IMR-90 (cell line): Measurements from ENCODE around the gene ACOXL. TPM values are rescaled to one million over a fixed set of nuclear protein-coding genes. Genes with fewer than 3 reads are reported as not detected.

Source experiments
- ATAC-seq: fragments of 200-7000 bp; cut with Tn5 transposase; 2 replicates; pipeline ENCODE4 v1.9.1; 2020; ENCODE audit warnings: low read depth, mild to moderate bottlenecking, moderate library complexity
- BruUV-seq: library from RNA; stranded (reverse); fragments of 400-500 nt; replicated peaks from 2 replicates; lab custom pipeline; 2021; lab: Mats Ljungman, UMichigan
- CTCF ChIA-PET: fragments of 300-600 bp; formaldehyde crosslinking; extraction: SDS; loops from one replicate; lab custom pipeline; 2021; ENCODE audit warnings: antibody characterized with exemption; lab: Yijun Ruan, JAX
- POLR2A ChIA-PET: fragments of 300-600 bp; sonication (Branson Sonifier 250); formaldehyde crosslinking; loops from one replicate; lab custom pipeline; 2022; ENCODE audit warnings: antibody characterized with exemption; ENCODE audit not compliant: unreplicated experiment; lab: Charles Lee
- DNase-seq: peaks from one replicate; pipeline ENCODE4 v3.0.0; 2013
- H2AFZ ChIP-seq: replicated peaks from 2 replicates; pipeline ENCODE3; 2013; ENCODE audit warnings: low read length, mild to moderate bottlenecking; ENCODE audit not compliant: poor library complexity
- H2AK5ac ChIP-seq: 2 replicates; pipeline ENCODE4 v1.6.1; 2013; ENCODE audit warnings: low read depth, low read length, inconsistent platforms
- H2AK9ac ChIP-seq: replicated peaks from 2 replicates; pipeline ENCODE3; 2013; ENCODE audit warnings: mild to moderate bottlenecking, low read depth, low read length, moderate library complexity; ENCODE audit not compliant: poor library complexity
- H2BK120ac ChIP-seq: 2 replicates; pipeline ENCODE4 v1.6.1; 2013; ENCODE audit warnings: low read depth, low read length, inconsistent platforms
- H2BK15ac ChIP-seq: 3 replicates; pipeline ENCODE4 v1.6.1; 2013; ENCODE audit warnings: low read depth, low read length, inconsistent platforms
- H2BK20ac ChIP-seq: 2 replicates; pipeline ENCODE4 v1.6.1; 2013; ENCODE audit warnings: low read depth, mild to moderate bottlenecking, inconsistent platforms, low read length, moderate library complexity
- H2BK5ac ChIP-seq: 2 replicates; pipeline ENCODE4 v1.6.1; 2013; ENCODE audit warnings: mild to moderate bottlenecking, low read depth, low read length, inconsistent platforms; ENCODE audit not compliant: poor library complexity, severe bottlenecking
- H3K14ac ChIP-seq: replicated peaks from 2 replicates; pipeline ENCODE4 v1.6.1; 2013; ENCODE audit warnings: low read depth, low read length, inconsistent platforms
- H3K18ac ChIP-seq: 2 replicates; pipeline ENCODE4 v1.6.1; 2013; ENCODE audit warnings: low read depth, low read length, control low read depth
- H3K23ac ChIP-seq: 2 replicates; pipeline ENCODE4 v1.6.1; 2013; ENCODE audit warnings: low read depth, low read length, inconsistent platforms
- H3K27ac ChIP-seq: 2 replicates; pipeline ENCODE4 v1.5.1; 2013; ENCODE audit warnings: mild to moderate bottlenecking, control low read depth, low read length; ENCODE audit not compliant: insufficient read depth
- H3K27me3 ChIP-seq: 2 replicates; pipeline ENCODE4 v1.6.1; 2013; ENCODE audit warnings: low read length; ENCODE audit not compliant: control insufficient read depth, insufficient read depth
- H3K36me3 ChIP-seq: 2 replicates; pipeline ENCODE4 v1.6.1; 2013; ENCODE audit warnings: low read length, mixed read lengths; ENCODE audit not compliant: control insufficient read depth, insufficient read depth
- H3K4ac ChIP-seq: 2 replicates; pipeline ENCODE4 v1.6.1; 2013; ENCODE audit warnings: low read depth, low read length, inconsistent platforms
- H3K4me1 ChIP-seq: 2 replicates; pipeline ENCODE4 v1.6.1; 2013; ENCODE audit warnings: low read length, mixed read lengths; ENCODE audit not compliant: control insufficient read depth, insufficient read depth
- H3K4me2 ChIP-seq: 2 replicates; pipeline ENCODE4 v1.6.1; 2013; ENCODE audit warnings: low read depth, mild to moderate bottlenecking, control low read depth, low read length, moderate library complexity
- H3K4me3 ChIP-seq: 2 replicates; pipeline ENCODE4 v1.5.1; 2013; ENCODE audit warnings: low read depth, mild to moderate bottlenecking, control low read depth, low read length, moderate library complexity; ENCODE audit not compliant: insufficient read depth
- H3K56ac ChIP-seq: 2 replicates; pipeline ENCODE4 v1.6.1; 2013; ENCODE audit warnings: low read length, inconsistent platforms; ENCODE audit not compliant: insufficient read depth; ENCODE audit errors: extremely low read depth
- H3K79me1 ChIP-seq, 2 experiments: 2 replicates each; pipeline ENCODE4 v1.6.1; 2013; ENCODE audit warnings: low read length in 2 of 2, inconsistent platforms in 1 of 2, low read depth in 1 of 2
- H3K9ac ChIP-seq: 2 replicates; pipeline ENCODE4 v1.6.1; 2013; ENCODE audit warnings: low read depth, low read length, control low read depth
- H3K9me1 ChIP-seq: 2 replicates; pipeline ENCODE4 v1.6.1; 2013; ENCODE audit warnings: low read length, inconsistent platforms; ENCODE audit not compliant: insufficient read depth
- H3K9me3 ChIP-seq: 2 replicates; pipeline ENCODE4 v1.6.1; 2013; ENCODE audit warnings: low read length; ENCODE audit not compliant: control insufficient read depth, insufficient read depth
- H4K20me1 ChIP-seq: 2 replicates; pipeline ENCODE4 v1.6.1; 2013; ENCODE audit warnings: low read length, inconsistent platforms; ENCODE audit not compliant: insufficient read depth
- H4K5ac ChIP-seq: 2 replicates; pipeline ENCODE4 v1.6.1; 2013; ENCODE audit warnings: mild to moderate bottlenecking, low read depth, low read length, control low read depth
- H4K8ac ChIP-seq, 2 experiments: 2 replicates each; pipeline ENCODE4 v1.6.1; 2013; ENCODE audit warnings: low read depth in 2 of 2, low read length in 2 of 2, control low read depth in 1 of 2, inconsistent platforms in 1 of 2
- H4K91ac ChIP-seq: 2 replicates; pipeline ENCODE4 v1.6.1; 2013; ENCODE audit warnings: low read depth, low read length, inconsistent platforms; ENCODE audit not compliant: insufficient read depth
- CEBPB ChIP-seq: IDR thresholded peaks from 2 replicates; pipeline ENCODE4 v1.6.1; 2012; ENCODE audit warnings: low read depth, low read length, improper control_type of control experiment
- USF2 ChIP-seq: fragments of 150-350 bp; IDR thresholded peaks from 2 replicates; pipeline ENCODE4 v1.6.1; 2017; ENCODE audit warnings: mild to moderate bottlenecking, antibody characterized with exemption, low read length, low read depth
- WGBS, 2 experiments: methylation state at CpG; one replicate each; pipeline versions ENCODE4 v1.1.5 to v1.1.7; 2013; ENCODE audit warnings: missing lambda C conversion rate in 2 of 2; ENCODE audit not compliant: insufficient read length in 1 of 2; ENCODE audit errors: extremely low coverage in 2 of 2; 5-methylcytosine and 5-hydroxymethylcytosine counted together
- dilution Hi-C: fragments of 300-500 bp; cut with HindIII; formaldehyde crosslinking; loops from one replicate; pipeline ENCODE4 v1.14.3; 2018; ENCODE audit warnings: low sequenced_read_pairs; ENCODE audit not compliant: unreplicated experiment
- in situ Hi-C: fragments of 300-500 bp; cut with MboI; formaldehyde crosslinking; loops from 3 replicates; pipeline ENCODE4 v1.14.3; 2019; ENCODE audit warnings: low sequenced_read_pairs, inconsistent platforms, mixed read lengths
- intact Hi-C: fragments of 100-400 bp; cut with micrococcal nuclease; formaldehyde crosslinking; loops from 2 replicates; pipeline ENCODE4 v1.10.0; 2022
- polyA plus RNA-seq, 3 experiments: library from polyadenylated mRNA; depleted of rRNA; stranded (reverse); fragments of >200 nt; gene quantifications; 2 replicates each; pipeline ENCODE4 v1.2.3, GENCODE V29; 2012; ENCODE audit warnings: low replicate concordance in 1 of 3
- total RNA-seq: library from RNA; depleted of rRNA; stranded (reverse); fragments of >200 nt; gene quantifications from 2 replicates; pipeline ENCODE4 v1.2.3, GENCODE V29; 2012

The ACOXL gene
- total and polyA plus RNA-seq, 2 of the 4 experiments (the other 2 are of a cell fraction) = not detected

- Histone ChIP-seq H3K18ac (no peak overlapping the region), H3K4me3 (no peak overlapping the region), H3K56ac (no peak overlapping the region), H3K4ac (no peak overlapping the region), H4K91ac (no peak overlapping the region), H3K27me3 (peaks cover 26% of the 10 kb centered on the region), H3K36me3 (no peaks in the 10 kb centered on the region), H2BK120ac (no peak overlapping the region), H3K79me1 (no peaks in the 10 kb centered on the region), H2AK9ac (no peak overlapping the region), H3K9me1 (no peaks in the 10 kb centered on the region), H3K14ac (no peak overlapping the region), H2BK5ac (no peak overlapping the region), H2AFZ (no peak overlapping the region), H4K8ac (no peak overlapping the region), H2BK15ac (no peak overlapping the region), H3K23ac (no peak overlapping the region), H4K20me1 (no peaks in the 10 kb centered on the region), H3K4me2 (no peak overlapping the region), H3K9ac (no peak overlapping the region), H3K9me3 (no peaks in the 10 kb centered on the region), H2BK20ac (no peak overlapping the region), H3K4me1 (no peaks in the 10 kb centered on the region), H2AK5ac (no peak overlapping the region), H4K5ac (no peak overlapping the region), H3K27ac (no peak overlapping the region)
- dilution Hi-C loops (no loop called here), in situ Hi-C loops (loop anchor here (25.0 kb wide), 1 partner anchor 893 kb away; no protein-coding TSS in a partner anchor), intact Hi-C loops (no loop called here)
- DNase-seq (no peak), ATAC-seq (no peak)
- POLR2A ChIA-PET = no interaction called here
- CTCF ChIA-PET = no interaction called here
- TF ChIP-seq CEBPB (no peak), USF2 (no peak)
- no TSS peak for BruUV-seq
- WGBS, 2 experiments = no CpG with 5 or more reads among the region's 3 CpGs
Measured at GRCh38 chr2:110819711-110820110, 87.3 kb downstream of the ACOXL start.
